DMS53 treated with DMSO at 0.1 percent for 48 hours (cell line): ENCODE results near the gene LMO2.

Experiments used
- DNase-seq: peaks from one replicate; lab custom pipeline; 2025; ENCODE audit not compliant: unreplicated experiment; lab: John Stamatoyannopoulos, UW

The LMO2 gene

GRCh38 chr11:33889821-33890378, 2.0 kb downstream of the LMO2 start:
- no peak for DNase-seq

- DNase-seq, result no peak
Measured at GRCh38 chr11:33889296-33889695, 2.6 kb downstream of the LMO2 start.

GRCh38 chr11:33887886-33888285, 4.0 kb downstream of the LMO2 start:
- DNase-seq, result no peak

GRCh38 chr11:33885338-33886005, 6.4 kb downstream of the LMO2 start:
- DNase-seq, result no peak

- no peak for DNase-seq
Measured at GRCh38 chr11:33884601-33885000, 7.3 kb downstream of the LMO2 start.

GRCh38 chr11:33884035-33884434, 7.8 kb downstream of the LMO2 start:
- DNase-seq, result no peak

- no peak for DNase-seq
Measured at GRCh38 chr11:33881651-33882503, 10.0 kb downstream of the LMO2 start.

- no peak for DNase-seq
Measured at GRCh38 chr11:33880979-33881378, 10.9 kb downstream of the LMO2 start.

- DNase-seq, result no peak
Measured at GRCh38 chr11:33879375-33879774, 12.5 kb downstream of the LMO2 start.

GRCh38 chr11:33877038-33877437, 14.8 kb downstream of the LMO2 start:
- DNase-seq, result no peak

GRCh38 chr11:33875621-33876294, 16.1 kb downstream of the LMO2 start:
- DNase-seq, result no peak

GRCh38 chr11:33874910-33875490, 16.9 kb downstream of the LMO2 start:
- DNase-seq, result no peak

GRCh38 chr11:33874433-33874832, 17.4 kb downstream of the LMO2 start:
- DNase-seq, result no peak

GRCh38 chr11:33869481-33870422, 22.1 kb downstream of the LMO2 start:
- DNase-seq, result no peak

GRCh38 chr11:33868647-33869461, 23.0 kb downstream of the LMO2 start:
- DNase-seq, result no peak

- no peak for DNase-seq
Measured at GRCh38 chr11:33867996-33868646, 23.8 kb downstream of the LMO2 start.

- DNase-seq, result no peak
Measured at GRCh38 chr11:33867561-33867960, 24.3 kb downstream of the LMO2 start.

GRCh38 chr11:33866936-33867335, 24.9 kb downstream of the LMO2 start:
- DNase-seq, result no peak

- no peak for DNase-seq
Measured at GRCh38 chr11:33864479-33864878, 27.4 kb downstream of the LMO2 start.
